Esophagus (tissue), 2 donors: ENCODE data around the gene CPNE6. TPM values are rescaled to one million over a fixed set of nuclear protein-coding genes. Genes with fewer than 3 reads are reported as not detected.

Source experiments
- H3K27ac ChIP-seq, 2 donors: one replicate each; pipeline ENCODE4 v1.5.1; 2013; ENCODE audit warnings: low read depth in 2 of 2, mild to moderate bottlenecking in 2 of 2, inconsistent platforms in 1 of 2, low read length in 1 of 2, moderate library complexity in 1 of 2
- H3K27me3 ChIP-seq, 2 donors: one replicate each; pipeline ENCODE4 v1.6.1; 2013; ENCODE audit warnings: low read length in 2 of 2, control low read depth in 1 of 2, mild to moderate bottlenecking in 1 of 2; ENCODE audit not compliant: insufficient read depth in 2 of 2, control insufficient read depth in 1 of 2
- H3K36me3 ChIP-seq, 2 donors: one replicate each; pipeline ENCODE4 v1.6.1; 2013; ENCODE audit warnings: low read length in 1 of 2; ENCODE audit not compliant: control insufficient read depth in 2 of 2, insufficient read depth in 2 of 2
- H3K4me1 ChIP-seq, 2 donors: one replicate each; pipeline ENCODE4 v1.6.1; 2013; ENCODE audit warnings: low read length in 1 of 2; ENCODE audit not compliant: control insufficient read depth in 2 of 2, insufficient read depth in 2 of 2
- H3K4me3 ChIP-seq, 2 donors: one replicate each; pipeline ENCODE4 v1.5.1; 2013; ENCODE audit warnings: low read length in 2 of 2, mild to moderate bottlenecking in 2 of 2, low read depth in 1 of 2, moderate library complexity in 1 of 2
- H3K9me3 ChIP-seq, 2 donors: one replicate each; pipeline ENCODE4 v1.6.1; 2013; ENCODE audit warnings: mild to moderate bottlenecking in 2 of 2, low read depth in 1 of 2, low read length in 1 of 2, moderate library complexity in 1 of 2; ENCODE audit not compliant: control insufficient read depth in 2 of 2, insufficient read depth in 1 of 2
- WGBS, 2 donors: extraction: QIAGEN DNeasy Blood & Tissue Kit; methylation state at CpG; one replicate each; pipeline ENCODE4 v1.1.7; 2013; 5-methylcytosine and 5-hydroxymethylcytosine counted together
- polyA plus RNA-seq, 2 donors: library from polyadenylated mRNA; stranded (reverse); fragments of 200-250 nt; gene quantifications; one replicate each; pipeline ENCODE4 v1.2.3, GENCODE V29; 2013
- donor health status: healthy with polysubstance abuse.
- donor health status: Bipolar disorder and iron deficiency.

Gene CPNE6
- polyA plus RNA-seq, 2 donors, result 0.06 TPM; not detected in 1

DNA sequence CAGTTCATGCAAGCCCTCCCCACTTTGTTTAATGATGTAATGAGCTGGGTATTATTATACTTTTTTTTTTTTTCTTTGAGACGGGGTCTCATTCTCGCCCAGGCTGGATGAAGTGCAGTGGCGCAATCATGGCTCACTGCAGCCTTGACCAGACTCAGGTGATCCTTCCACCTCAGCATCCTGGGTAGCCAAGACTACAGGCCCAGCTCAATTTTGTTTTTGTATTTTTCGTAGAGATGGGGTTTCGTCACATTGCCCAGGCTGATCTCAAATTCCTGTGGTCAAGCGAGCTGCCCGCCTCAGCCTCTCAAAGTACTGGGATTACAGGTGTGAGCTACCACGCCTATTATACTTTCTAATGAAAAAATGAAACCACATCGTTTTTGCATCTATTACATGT lies 38.7 kb downstream of the CPNE6 start:
- H3K4me1 ChIP-seq, result no peaks in the 10 kb centered on the region
- no peaks in the 10 kb centered on the region for H3K27me3 ChIP-seq
- H3K9me3 ChIP-seq, result no peaks in the 10 kb centered on the region
- H3K27ac ChIP-seq, result no peak overlapping the region
- WGBS, 2 donors, result 83 to 84% methylated on average over 9 of the region's 9 CpGs
- H3K4me3 ChIP-seq, result no peak overlapping the region
- H3K36me3 ChIP-seq, result no peaks in the 10 kb centered on the region

DNA sequence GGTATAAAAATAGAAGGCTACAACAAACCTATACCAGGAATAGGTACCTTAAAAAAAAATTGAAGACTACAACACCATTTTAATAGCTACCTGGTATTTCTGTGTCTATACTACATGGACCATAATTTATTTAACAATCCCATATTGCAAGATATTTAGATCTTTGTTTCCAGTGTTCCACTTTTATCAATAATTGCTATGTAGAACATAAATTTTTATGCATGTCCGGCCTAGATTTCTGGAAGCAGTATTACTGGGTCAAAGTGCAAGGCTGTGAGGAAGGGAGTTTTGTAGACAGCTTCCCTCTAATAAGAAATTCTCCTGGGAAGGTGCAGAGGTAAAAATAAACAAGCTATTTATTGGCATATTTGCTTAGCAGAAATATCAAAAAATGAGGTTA lies 39.2 kb downstream of the CPNE6 start:
- Histone ChIP-seq H3K27ac (no peak overlapping the region), H3K27me3 (no peaks in the 10 kb centered on the region), H3K9me3 (no peaks in the 10 kb centered on the region), H3K36me3 (no peaks in the 10 kb centered on the region), H3K4me1 (no peaks in the 10 kb centered on the region), H3K4me3 (no peak overlapping the region)
- WGBS, 2 donors, result 60 to 83% methylated on average over 1 of the region's 1 CpG

DNA sequence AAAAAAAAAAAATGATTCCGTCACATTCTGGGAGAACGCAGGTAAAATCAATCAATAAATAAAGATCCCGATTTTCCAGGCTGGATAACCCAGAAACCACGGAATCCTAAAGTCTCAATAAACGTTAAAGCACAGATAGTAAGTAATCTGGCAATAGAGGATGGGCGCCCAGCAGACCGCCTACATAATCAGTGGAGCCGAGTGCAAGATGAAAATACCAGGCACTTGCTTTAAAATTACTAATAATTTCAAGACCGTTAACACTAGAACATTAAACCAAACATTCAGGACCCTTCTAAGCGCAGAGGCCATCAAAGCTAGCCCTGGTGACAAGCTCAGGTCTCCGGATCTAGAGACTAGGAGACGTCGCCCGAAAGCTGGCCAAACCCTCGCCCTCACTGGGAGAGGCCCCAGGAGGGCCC lies 42.0 kb downstream of the CPNE6 start:
- Histone ChIP-seq H3K9me3 (no peaks in the 10 kb centered on the region), H3K27ac (peak overlapping the region; percentile 100), H3K36me3 (peaks cover 8 to 9% of the 10 kb centered on the region in 2 donors), H3K4me3 (peak overlapping the region; percentile 71 to 72), H3K27me3 (no peaks in the 10 kb centered on the region), H3K4me1 (peaks cover 0 to 2% of the 10 kb centered on the region in 2 donors)
- WGBS, 2 donors, result 13 to 16% methylated on average over 15 of the region's 15 CpGs

DNA sequence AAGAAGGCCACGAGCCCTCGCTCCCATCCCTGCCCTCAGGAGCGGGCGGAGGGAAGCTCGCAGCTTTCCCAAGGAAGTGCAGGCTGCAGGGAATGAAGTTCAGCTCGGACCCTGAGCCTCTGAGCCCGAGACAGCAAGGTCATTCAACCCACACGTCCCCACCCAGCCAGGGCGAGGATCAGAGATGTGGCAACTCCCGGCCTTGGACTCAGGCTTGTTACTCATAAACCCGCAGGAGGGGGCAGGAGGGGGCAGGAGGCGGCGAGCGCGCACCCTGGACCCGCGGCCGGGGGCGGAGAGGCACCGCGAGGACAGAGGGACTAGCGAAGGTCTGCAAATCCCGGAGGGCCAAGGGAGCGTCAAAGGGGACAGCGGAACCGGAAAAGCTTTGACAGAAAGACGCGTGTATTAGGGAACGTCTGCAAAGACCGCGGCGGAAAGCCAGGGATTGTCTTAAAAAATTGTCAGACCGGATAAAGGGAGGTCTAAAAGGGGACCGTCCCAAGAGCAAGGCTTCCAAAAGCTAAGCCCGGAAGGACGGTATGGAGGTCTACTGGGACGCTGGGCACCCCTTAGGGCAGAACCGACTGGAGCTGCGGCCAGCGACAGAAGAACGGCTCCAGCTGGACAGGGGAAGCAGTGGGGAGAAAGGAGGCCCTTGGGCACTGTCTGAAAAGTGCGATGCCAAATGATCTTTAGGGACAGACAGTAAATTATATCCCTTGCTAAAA lies 42.6 kb downstream of the CPNE6 start:
- 0% methylated on average over 42 of the region's 42 CpGs for WGBS, 2 donors
- peaks cover 0 to 2% of the 10 kb centered on the region in 2 donors for H3K4me1 ChIP-seq
- H3K27ac ChIP-seq, result peak overlapping the region; percentile 100
- peak overlapping the region; percentile 71 to 72 for H3K4me3 ChIP-seq
- peaks cover 12% of the 10 kb centered on the region in 2 donors for H3K36me3 ChIP-seq
- no peaks in the 10 kb centered on the region for H3K9me3 ChIP-seq
- H3K27me3 ChIP-seq, result no peaks in the 10 kb centered on the region

DNA sequence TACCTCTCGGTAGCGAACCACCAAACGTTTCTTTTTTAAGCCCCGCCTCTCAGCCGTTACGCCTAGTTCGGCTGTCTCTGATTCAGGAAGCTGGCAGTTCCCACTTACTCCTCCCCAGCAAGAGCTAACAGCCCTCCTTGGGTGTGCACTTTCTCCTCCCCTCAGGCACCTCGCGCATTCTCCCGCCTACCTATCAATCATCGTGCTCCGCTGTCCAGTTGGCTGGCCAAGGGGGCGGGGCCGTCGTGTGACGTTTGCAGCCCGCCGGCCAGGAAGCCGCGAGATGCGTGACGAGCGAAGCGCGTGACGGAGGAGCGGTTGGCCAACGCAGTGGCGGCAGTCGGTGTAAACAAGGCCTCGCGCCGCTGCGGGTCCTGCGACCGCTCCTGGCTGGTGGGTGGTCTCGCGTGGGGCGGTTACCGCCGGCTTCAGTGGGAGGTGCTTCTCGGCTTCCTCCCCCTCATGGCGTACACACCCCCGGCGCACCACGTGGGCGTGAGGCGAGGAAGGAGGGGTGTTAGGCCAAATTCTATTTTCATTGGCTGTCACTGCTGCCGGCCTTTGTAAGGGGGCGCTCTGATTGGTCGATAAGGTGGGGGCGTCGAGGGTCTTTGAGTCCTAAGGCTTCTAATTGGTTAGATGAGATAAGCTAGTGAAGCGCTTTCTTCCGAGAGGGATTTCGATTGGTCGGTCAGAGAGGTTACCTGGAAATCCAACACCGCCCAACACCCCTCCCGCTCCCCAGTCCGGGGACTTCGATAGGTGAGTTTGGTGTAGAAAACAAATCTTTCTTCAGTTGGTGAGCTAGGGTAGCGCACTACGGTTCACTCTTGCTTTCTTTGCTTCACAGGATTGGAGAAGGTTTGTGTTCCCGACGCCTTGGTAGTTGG lies 43.4 kb downstream of the CPNE6 start, which contains the start of the genes DCAF11 and NRL:
DCAF11 (plus strand) TSS at position 246 of the 890 bp plus-strand sequence. CDS start 818 bp downstream, outside the sequence.
NRL (minus strand) TSS at position 418 of the 890 bp plus-strand sequence. CDS start 32,101 bp downstream, outside the sequence.
- Histone ChIP-seq H3K4me1 (peaks cover 0 to 2% of the 10 kb centered on the region in 2 donors), H3K27ac (peak within 1 kb of the TSS; percentile 100), H3K36me3 (peaks cover 12 to 20% of the 10 kb centered on the region in 2 donors), H3K9me3 (no peaks in the 10 kb centered on the region), H3K4me3 (peak within 1 kb of the TSS; percentile 72 to 77), H3K27me3 (no peaks in the 10 kb centered on the region)
- 0% methylated on average over 63 to 65 of the region's 65 CpGs for whole genome bisulfite sequencing, 2 donors

DNA sequence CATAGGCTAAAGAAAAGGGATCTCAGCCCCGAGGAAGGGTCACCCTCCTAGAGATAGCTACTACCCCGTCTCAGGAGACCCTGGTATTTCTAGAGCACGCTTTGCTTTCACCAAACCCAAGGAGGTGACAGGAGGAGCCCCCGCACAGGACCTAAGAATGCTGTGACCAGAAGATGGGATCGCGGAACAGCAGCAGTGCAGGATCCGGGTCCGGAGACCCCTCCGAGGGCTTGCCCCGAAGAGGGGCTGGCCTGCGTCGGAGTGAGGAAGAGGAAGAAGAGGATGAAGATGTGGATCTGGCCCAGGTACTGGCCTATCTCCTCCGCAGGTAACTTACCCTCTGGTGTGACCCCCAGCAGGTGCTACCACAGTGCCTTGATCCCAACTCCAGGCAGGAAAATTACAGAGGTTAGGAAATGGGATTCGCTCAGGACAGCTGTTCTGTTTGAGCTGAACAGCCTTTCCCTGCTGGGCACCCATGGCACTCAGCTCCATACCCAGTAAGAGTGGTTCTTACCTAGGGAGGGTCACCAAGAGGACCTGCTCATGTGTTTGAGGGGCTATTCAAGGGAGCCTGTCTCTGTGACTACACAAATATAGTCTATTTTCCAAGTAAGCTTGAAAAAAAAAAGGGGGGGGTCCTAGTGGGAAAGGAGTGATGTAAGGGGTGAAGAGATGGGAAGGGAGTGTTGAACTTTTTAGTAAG lies 44.2 kb downstream of the CPNE6 start:
- H3K4me1 ChIP-seq, result peaks cover 0 to 2% of the 10 kb centered on the region in 2 donors
- no peaks in the 10 kb centered on the region for H3K9me3 ChIP-seq
- WGBS, 2 donors, result 1 to 2% methylated on average over 14 of the region's 14 CpGs
- H3K36me3 ChIP-seq, result peaks cover 12 to 23% of the 10 kb centered on the region in 2 donors
- H3K4me3 ChIP-seq, result peak overlapping the region; percentile 66 to 72
- H3K27me3 ChIP-seq, result no peaks in the 10 kb centered on the region
- peak overlapping the region; percentile 68 to 100 for H3K27ac ChIP-seq

DNA sequence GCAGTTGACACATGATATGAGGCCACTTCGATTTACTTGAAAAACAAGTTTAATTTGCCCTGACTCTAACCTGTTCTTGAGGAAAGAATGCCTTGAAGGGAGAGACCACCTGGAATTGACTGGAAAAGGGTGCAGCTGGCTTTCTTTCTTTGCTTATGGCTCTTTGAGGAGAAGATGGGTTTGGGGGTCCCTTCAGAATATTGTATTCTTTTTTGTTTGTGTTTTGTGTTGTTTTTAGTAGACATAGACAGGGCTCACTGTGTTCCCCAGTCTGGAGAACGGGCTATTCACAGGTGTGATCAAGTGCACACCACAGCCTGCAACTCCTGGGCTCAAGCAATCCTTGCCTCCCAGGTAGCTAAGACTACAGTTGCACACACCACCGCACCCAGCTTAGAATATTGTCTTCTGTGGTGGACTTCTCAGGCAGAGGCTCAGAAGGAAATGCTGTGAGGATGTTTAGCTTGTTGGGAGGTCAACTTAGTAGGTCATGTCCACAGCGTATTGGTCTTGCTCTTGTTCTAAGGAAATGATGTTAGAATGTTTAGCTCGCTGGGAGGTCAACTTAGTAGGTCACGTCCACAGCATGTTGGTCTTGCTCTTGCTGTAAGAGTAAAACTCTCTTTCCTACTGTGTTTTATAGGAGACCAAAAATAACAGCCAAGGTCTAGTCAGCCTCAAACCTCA lies 44.9 kb downstream of the CPNE6 start:
- WGBS, 2 donors, result 74 to 75% methylated on average over 6 of the region's 6 CpGs
- Histone ChIP-seq H3K4me3 (peak overlapping the region in 1 of 2 donors; percentile 72), H3K9me3 (no peaks in the 10 kb centered on the region), H3K4me1 (peaks cover 0 to 2% of the 10 kb centered on the region in 2 donors), H3K27me3 (no peaks in the 10 kb centered on the region), H3K36me3 (peaks cover 14 to 30% of the 10 kb centered on the region in 2 donors), H3K27ac (no peak overlapping the region)

DNA sequence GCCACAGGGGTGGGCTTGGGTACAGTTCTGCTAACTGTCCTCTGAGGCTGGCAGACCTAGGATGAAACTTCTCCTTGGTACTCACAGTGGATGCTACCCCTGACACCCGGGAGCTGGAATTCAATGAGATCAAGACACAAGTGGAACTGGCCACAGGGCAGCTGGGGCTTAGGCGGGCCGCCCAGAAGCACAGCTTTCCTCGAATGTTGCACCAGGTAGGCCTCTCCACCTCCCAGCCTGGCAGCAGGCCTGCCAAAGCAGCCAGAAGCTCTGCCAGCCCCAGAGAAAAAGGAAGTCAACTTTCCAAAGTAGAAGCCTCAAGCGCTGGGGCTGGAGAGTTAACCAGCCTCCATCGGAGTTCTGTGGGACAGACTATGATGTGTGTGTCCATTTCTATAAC lies 45.8 kb downstream of the CPNE6 start:
- 74 to 88% methylated on average over 6 of the region's 6 CpGs for whole genome bisulfite sequencing, 2 donors

More for the DNA sequence above, 45.8 kb downstream of the CPNE6 start:
- Histone ChIP-seq H3K9me3 (no peaks in the 10 kb centered on the region), H3K27me3 (no peaks in the 10 kb centered on the region), H3K4me3 (no peak overlapping the region), H3K36me3 (peaks cover 14 to 31% of the 10 kb centered on the region in 2 donors), H3K4me1 (peaks cover 0 to 2% of the 10 kb centered on the region in 2 donors), H3K27ac (no peak overlapping the region)
